IMR-90 (cell line): ENCODE measurements around the gene SCGB1A1. TPM values are rescaled to one million over a fixed set of nuclear protein-coding genes. Genes with fewer than 3 reads are reported as not detected.

Experiments used
- ATAC-seq: fragments of 200-7000 bp; cut with Tn5 transposase; 2 replicates; pipeline ENCODE4 v1.9.1; 2020; ENCODE audit warnings: low read depth, mild to moderate bottlenecking, moderate library complexity
- BruUV-seq: library from RNA; stranded (reverse); fragments of 400-500 nt; replicated peaks from 2 replicates; lab custom pipeline; 2021; lab: Mats Ljungman, UMichigan
- CTCF ChIA-PET: fragments of 300-600 bp; formaldehyde crosslinking; extraction: SDS; loops from one replicate; lab custom pipeline; 2021; ENCODE audit warnings: antibody characterized with exemption; lab: Yijun Ruan, JAX
- POLR2A ChIA-PET: fragments of 300-600 bp; sonication (Branson Sonifier 250); formaldehyde crosslinking; loops from one replicate; lab custom pipeline; 2022; ENCODE audit warnings: antibody characterized with exemption; ENCODE audit not compliant: unreplicated experiment; lab: Charles Lee
- DNase-seq: peaks from one replicate; pipeline ENCODE4 v3.0.0; 2013
- H2AFZ ChIP-seq: replicated peaks from 2 replicates; pipeline ENCODE3; 2013; ENCODE audit warnings: low read length, mild to moderate bottlenecking; ENCODE audit not compliant: poor library complexity
- H2AK5ac ChIP-seq: 2 replicates; pipeline ENCODE4 v1.6.1; 2013; ENCODE audit warnings: low read depth, low read length, inconsistent platforms
- H2AK9ac ChIP-seq: replicated peaks from 2 replicates; pipeline ENCODE3; 2013; ENCODE audit warnings: mild to moderate bottlenecking, low read depth, low read length, moderate library complexity; ENCODE audit not compliant: poor library complexity
- H2BK120ac ChIP-seq: 2 replicates; pipeline ENCODE4 v1.6.1; 2013; ENCODE audit warnings: low read depth, low read length, inconsistent platforms
- H2BK15ac ChIP-seq: 3 replicates; pipeline ENCODE4 v1.6.1; 2013; ENCODE audit warnings: low read depth, low read length, inconsistent platforms
- H2BK20ac ChIP-seq: 2 replicates; pipeline ENCODE4 v1.6.1; 2013; ENCODE audit warnings: low read depth, mild to moderate bottlenecking, inconsistent platforms, low read length, moderate library complexity
- H2BK5ac ChIP-seq: 2 replicates; pipeline ENCODE4 v1.6.1; 2013; ENCODE audit warnings: mild to moderate bottlenecking, low read depth, low read length, inconsistent platforms; ENCODE audit not compliant: poor library complexity, severe bottlenecking
- H3K14ac ChIP-seq: replicated peaks from 2 replicates; pipeline ENCODE4 v1.6.1; 2013; ENCODE audit warnings: low read depth, low read length, inconsistent platforms
- H3K18ac ChIP-seq: 2 replicates; pipeline ENCODE4 v1.6.1; 2013; ENCODE audit warnings: low read depth, low read length, control low read depth
- H3K23ac ChIP-seq: 2 replicates; pipeline ENCODE4 v1.6.1; 2013; ENCODE audit warnings: low read depth, low read length, inconsistent platforms
- H3K27ac ChIP-seq: 2 replicates; pipeline ENCODE4 v1.5.1; 2013; ENCODE audit warnings: mild to moderate bottlenecking, control low read depth, low read length; ENCODE audit not compliant: insufficient read depth
- H3K27me3 ChIP-seq: 2 replicates; pipeline ENCODE4 v1.6.1; 2013; ENCODE audit warnings: low read length; ENCODE audit not compliant: control insufficient read depth, insufficient read depth
- H3K36me3 ChIP-seq: 2 replicates; pipeline ENCODE4 v1.6.1; 2013; ENCODE audit warnings: low read length, mixed read lengths; ENCODE audit not compliant: control insufficient read depth, insufficient read depth
- H3K4ac ChIP-seq: 2 replicates; pipeline ENCODE4 v1.6.1; 2013; ENCODE audit warnings: low read depth, low read length, inconsistent platforms
- H3K4me1 ChIP-seq: 2 replicates; pipeline ENCODE4 v1.6.1; 2013; ENCODE audit warnings: low read length, mixed read lengths; ENCODE audit not compliant: control insufficient read depth, insufficient read depth
- H3K4me2 ChIP-seq: 2 replicates; pipeline ENCODE4 v1.6.1; 2013; ENCODE audit warnings: low read depth, mild to moderate bottlenecking, control low read depth, low read length, moderate library complexity
- H3K4me3 ChIP-seq: 2 replicates; pipeline ENCODE4 v1.5.1; 2013; ENCODE audit warnings: low read depth, mild to moderate bottlenecking, control low read depth, low read length, moderate library complexity; ENCODE audit not compliant: insufficient read depth
- H3K56ac ChIP-seq: 2 replicates; pipeline ENCODE4 v1.6.1; 2013; ENCODE audit warnings: low read length, inconsistent platforms; ENCODE audit not compliant: insufficient read depth; ENCODE audit errors: extremely low read depth
- H3K79me1 ChIP-seq, 2 experiments: 2 replicates each; pipeline ENCODE4 v1.6.1; 2013; ENCODE audit warnings: low read length in 2 of 2, inconsistent platforms in 1 of 2, low read depth in 1 of 2
- H3K9ac ChIP-seq: 2 replicates; pipeline ENCODE4 v1.6.1; 2013; ENCODE audit warnings: low read depth, low read length, control low read depth
- H3K9me1 ChIP-seq: 2 replicates; pipeline ENCODE4 v1.6.1; 2013; ENCODE audit warnings: low read length, inconsistent platforms; ENCODE audit not compliant: insufficient read depth
- H3K9me3 ChIP-seq: 2 replicates; pipeline ENCODE4 v1.6.1; 2013; ENCODE audit warnings: low read length; ENCODE audit not compliant: control insufficient read depth, insufficient read depth
- H4K20me1 ChIP-seq: 2 replicates; pipeline ENCODE4 v1.6.1; 2013; ENCODE audit warnings: low read length, inconsistent platforms; ENCODE audit not compliant: insufficient read depth
- H4K5ac ChIP-seq: 2 replicates; pipeline ENCODE4 v1.6.1; 2013; ENCODE audit warnings: mild to moderate bottlenecking, low read depth, low read length, control low read depth
- H4K8ac ChIP-seq, 2 experiments: 2 replicates each; pipeline ENCODE4 v1.6.1; 2013; ENCODE audit warnings: low read depth in 2 of 2, low read length in 2 of 2, control low read depth in 1 of 2, inconsistent platforms in 1 of 2
- H4K91ac ChIP-seq: 2 replicates; pipeline ENCODE4 v1.6.1; 2013; ENCODE audit warnings: low read depth, low read length, inconsistent platforms; ENCODE audit not compliant: insufficient read depth
- BHLHE40 ChIP-seq: fragments of 150-350 bp; IDR thresholded peaks from 2 replicates; pipeline ENCODE4 v1.6.1; 2016; ENCODE audit warnings: mild to moderate bottlenecking, low read depth, low read length
- CEBPB ChIP-seq: IDR thresholded peaks from 2 replicates; pipeline ENCODE4 v1.6.1; 2012; ENCODE audit warnings: low read depth, low read length, improper control_type of control experiment
- CHD1 ChIP-seq: IDR thresholded peaks from 2 replicates; pipeline ENCODE4 v1.6.1; 2012; ENCODE audit warnings: low read depth, low read length, improper control_type of control experiment
- CTCF ChIP-seq: conservative IDR thresholded peaks from 2 replicates; pipeline ENCODE4 v1.5.1; 2012; ENCODE audit warnings: mild to moderate bottlenecking, low read depth, low read length, improper control_type of control experiment
- ELK1 ChIP-seq: fragments of 150-350 bp; IDR thresholded peaks from 2 replicates; pipeline ENCODE4 v1.6.1; 2016; ENCODE audit warnings: low read depth, mild to moderate bottlenecking, low read length, moderate library complexity, borderline replicate concordance
- FOS ChIP-seq: fragments of 150-350 bp; IDR thresholded peaks from 2 replicates; pipeline ENCODE4 v1.6.1; 2016; ENCODE audit warnings: low read depth, low read length
- MAFK ChIP-seq: IDR thresholded peaks from 2 replicates; pipeline ENCODE4 v1.6.1; 2012; ENCODE audit warnings: low read depth, low read length, improper control_type of control experiment
- MAZ ChIP-seq: IDR thresholded peaks from 2 replicates; pipeline ENCODE4 v1.6.1; 2012; ENCODE audit warnings: low read depth, mild to moderate bottlenecking, low read length, improper control_type of control experiment, moderate library complexity, borderline replicate concordance
- MXI1 ChIP-seq: IDR thresholded peaks from 2 replicates; pipeline ENCODE4 v1.6.1; 2012; ENCODE audit warnings: low read depth, mild to moderate bottlenecking, low read length, moderate library complexity, borderline replicate concordance
- NFE2L2 ChIP-seq: fragments of 150-350 bp; IDR thresholded peaks from 2 replicates; pipeline ENCODE4 v1.6.1; 2016; ENCODE audit warnings: low read depth, mild to moderate bottlenecking, low read length
- POLR2A ChIP-seq: IDR thresholded peaks from 2 replicates; pipeline ENCODE4 v1.6.1; 2012; ENCODE audit warnings: mild to moderate bottlenecking, low read depth, low read length
- RAD21 ChIP-seq: IDR thresholded peaks from 2 replicates; pipeline ENCODE4 v1.6.1; 2012; ENCODE audit warnings: low read length, improper control_type of control experiment
- RCOR1 ChIP-seq: IDR thresholded peaks from 2 replicates; pipeline ENCODE4 v1.6.1; 2012; ENCODE audit warnings: mild to moderate bottlenecking, low read length, improper control_type of control experiment; ENCODE audit not compliant: insufficient replicate concordance
- RFX5 ChIP-seq: IDR thresholded peaks from 2 replicates; pipeline ENCODE4 v1.8.0; 2012; ENCODE audit warnings: low read depth, mild to moderate bottlenecking, low read length, moderate library complexity
- SMC3 ChIP-seq: fragments of 150-350 bp; IDR thresholded peaks from 2 replicates; pipeline ENCODE4 v1.6.1; 2016; ENCODE audit warnings: low read depth, mild to moderate bottlenecking, antibody characterized with exemption, low read length, moderate library complexity
- USF2 ChIP-seq: fragments of 150-350 bp; IDR thresholded peaks from 2 replicates; pipeline ENCODE4 v1.6.1; 2017; ENCODE audit warnings: mild to moderate bottlenecking, antibody characterized with exemption, low read length, low read depth
- WGBS, 2 experiments: methylation state at CpG; one replicate each; pipeline versions ENCODE4 v1.1.5 to v1.1.7; 2013; ENCODE audit warnings: missing lambda C conversion rate in 2 of 2; ENCODE audit not compliant: insufficient read length in 1 of 2; ENCODE audit errors: extremely low coverage in 2 of 2; 5-methylcytosine and 5-hydroxymethylcytosine counted together
- dilution Hi-C: fragments of 300-500 bp; cut with HindIII; formaldehyde crosslinking; loops from one replicate; pipeline ENCODE4 v1.14.3; 2018; ENCODE audit warnings: low sequenced_read_pairs; ENCODE audit not compliant: unreplicated experiment
- in situ Hi-C: fragments of 300-500 bp; cut with MboI; formaldehyde crosslinking; loops from 3 replicates; pipeline ENCODE4 v1.14.3; 2019; ENCODE audit warnings: low sequenced_read_pairs, inconsistent platforms, mixed read lengths
- intact Hi-C: fragments of 100-400 bp; cut with micrococcal nuclease; formaldehyde crosslinking; loops from 2 replicates; pipeline ENCODE4 v1.10.0; 2022
- polyA plus RNA-seq, 3 experiments: library from polyadenylated mRNA; depleted of rRNA; stranded (reverse); fragments of >200 nt; gene quantifications; 2 replicates each; pipeline ENCODE4 v1.2.3, GENCODE V29; 2012; ENCODE audit warnings: low replicate concordance in 1 of 3
- total RNA-seq: library from RNA; depleted of rRNA; stranded (reverse); fragments of >200 nt; gene quantifications from 2 replicates; pipeline ENCODE4 v1.2.3, GENCODE V29; 2012

SCGB1A1 gene
- total and polyA plus RNA-seq, 2 of the 4 experiments (the other 2 are of a cell fraction) = not detected

DNA sequence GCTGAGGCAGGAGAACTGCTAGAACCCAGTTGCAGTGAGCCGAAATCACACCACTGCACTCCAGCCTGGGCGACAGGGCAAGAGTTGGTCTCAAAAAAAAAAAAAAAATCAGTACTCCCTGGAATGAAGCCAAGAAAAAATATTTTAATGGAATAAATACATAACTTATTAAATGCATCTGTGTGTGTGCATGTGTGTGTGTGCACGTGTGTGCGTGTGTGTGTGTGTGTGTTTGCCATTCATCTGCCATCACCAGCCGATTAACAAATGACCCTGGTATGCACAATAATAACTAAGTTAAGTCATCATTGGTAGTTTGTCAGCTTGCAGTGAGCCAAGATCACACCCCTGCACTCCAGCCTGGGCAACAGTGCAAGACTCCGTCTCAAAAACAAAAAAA, 35.0 kb upstream of the SCGB1A1 start:
- Histone ChIP-seq H4K8ac (no peak overlapping the region), H3K9me1 (no peaks in the 10 kb centered on the region), H3K23ac (no peak overlapping the region), H2BK5ac (no peak overlapping the region), H3K79me1 (no peaks in the 10 kb centered on the region), H3K9ac (no peak overlapping the region), H2AFZ (no peak overlapping the region), H2AK5ac (no peak overlapping the region), H4K91ac (no peak overlapping the region), H3K4me2 (no peak overlapping the region), H2BK120ac (no peak overlapping the region), H3K27ac (no peak overlapping the region), H2BK15ac (no peak overlapping the region), H4K5ac (no peak overlapping the region), H3K18ac (no peak overlapping the region), H4K20me1 (no peaks in the 10 kb centered on the region), H2BK20ac (no peak overlapping the region), H3K4me1 (no peaks in the 10 kb centered on the region), H3K56ac (no peak overlapping the region), H3K4me3 (no peak overlapping the region), H3K36me3 (no peaks in the 10 kb centered on the region), H3K27me3 (peaks cover 9% of the 10 kb centered on the region), H3K4ac (no peak overlapping the region), H2AK9ac (no peak overlapping the region), H3K9me3 (no peaks in the 10 kb centered on the region), H3K14ac (no peak overlapping the region)
- BruUV-seq = no TSS peak
- in situ Hi-C loops = loop anchor here (25.0 kb wide), 1 partner anchor 478 kb away; no protein-coding TSS in a partner anchor
- intact Hi-C loops = no loop called here
- ATAC-seq = no peak
- ChIA-PET POLR2A (no interaction called here), CTCF (no interaction called here)
- no peak for DNase-seq
- WGBS, 2 experiments = 50% methylated on average over 1 of the region's 6 CpGs; no CpG with 5 or more reads in 1 of the 2 experiments
- dilution Hi-C loops = no loop called here
- TF ChIP-seq BHLHE40 (no peak), CTCF (no peak), CHD1 (no peak), RCOR1 (no peak), MAFK (no peak), RAD21 (no peak), CEBPB (no peak), USF2 (no peak), RFX5 (no peak), FOS (no peak), MAZ (no peak), ELK1 (no peak), MXI1 (no peak), NFE2L2 (no peak), POLR2A (no peak), SMC3 (no peak)
